DMS53 (cell line): ENCODE measurements around the gene SLC9A8.
"Not testable (repeated sequence)": the region's sequence is repeated elsewhere in the genome, so short reads cannot be mapped to it uniquely, and the experiment has no call there.

Experiments
- DNase-seq: peaks from one replicate; lab custom pipeline; 2025; lab: John Stamatoyannopoulos, UW

SLC9A8 gene

DNA sequence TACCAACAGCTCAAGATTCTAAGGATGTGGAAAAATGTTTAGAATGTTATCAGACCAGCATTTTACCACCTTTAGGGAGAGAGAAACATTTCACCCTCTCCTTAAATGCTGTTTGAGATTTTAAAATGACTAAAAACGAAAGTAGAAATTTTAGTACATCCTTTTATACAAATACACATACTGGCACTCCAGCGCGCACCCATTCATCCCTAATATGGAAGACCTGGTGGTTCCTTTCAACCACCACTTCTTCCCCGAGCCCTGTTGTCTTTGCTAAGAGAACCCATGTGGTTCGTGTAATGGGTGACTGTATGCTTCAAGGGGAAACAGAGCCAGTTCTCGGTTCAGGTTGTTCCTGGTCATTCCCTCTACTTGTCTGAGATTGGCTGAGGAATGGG is 81.4 kb downstream of the SLC9A8 start:
- DNase-seq: no peak

DNA sequence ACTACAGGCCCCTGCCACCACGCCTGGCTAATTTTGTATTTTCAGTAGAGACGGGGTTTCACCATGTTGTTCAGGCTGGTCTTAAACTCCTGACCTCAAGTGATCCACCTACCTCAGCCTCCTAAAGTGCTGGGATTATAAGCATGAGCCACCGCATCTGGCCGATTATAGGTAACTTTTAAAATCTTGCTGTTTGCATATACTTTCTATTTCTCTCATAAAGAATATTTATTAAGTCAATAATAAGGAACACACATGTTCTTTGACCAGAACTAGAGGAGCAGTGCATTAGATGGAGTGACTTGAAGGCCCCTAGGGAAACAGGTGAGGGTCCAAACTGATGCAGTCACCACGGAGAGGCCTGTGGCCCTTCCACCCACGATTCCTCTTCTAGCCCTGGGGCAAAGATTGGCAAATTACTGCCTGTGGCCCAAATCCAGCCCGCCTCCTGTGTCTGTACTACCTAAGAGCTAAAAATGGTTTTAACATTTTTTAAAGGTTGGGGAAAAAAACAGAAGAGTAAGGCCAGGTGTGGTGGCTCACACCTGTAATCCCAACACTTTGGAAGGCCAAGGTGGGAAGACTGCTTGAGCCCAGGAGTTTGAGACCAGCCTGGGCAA is 83.0 kb downstream of the SLC9A8 start:
- DNase-seq: not testable (repeated sequence)

DNA sequence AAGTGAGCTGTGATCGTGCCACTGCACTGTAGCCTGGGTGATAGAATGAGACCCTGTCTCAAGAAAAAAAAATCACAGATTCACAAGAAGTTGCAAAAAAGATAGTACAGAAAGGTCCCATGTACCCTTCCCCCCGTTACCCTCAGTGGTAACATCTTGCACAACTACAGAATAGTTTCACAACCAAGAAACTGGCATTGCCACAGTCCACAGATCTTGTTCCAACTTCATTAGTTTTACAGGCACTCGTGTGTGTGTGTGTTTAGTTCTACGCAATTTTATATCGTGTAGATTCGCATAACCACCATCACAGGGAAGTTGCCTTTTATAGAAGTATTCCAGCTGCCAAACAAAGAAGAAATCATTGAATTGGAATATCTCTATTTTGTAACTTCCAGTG is 83.6 kb downstream of the SLC9A8 start:
- no peak for DNase-seq

DNA sequence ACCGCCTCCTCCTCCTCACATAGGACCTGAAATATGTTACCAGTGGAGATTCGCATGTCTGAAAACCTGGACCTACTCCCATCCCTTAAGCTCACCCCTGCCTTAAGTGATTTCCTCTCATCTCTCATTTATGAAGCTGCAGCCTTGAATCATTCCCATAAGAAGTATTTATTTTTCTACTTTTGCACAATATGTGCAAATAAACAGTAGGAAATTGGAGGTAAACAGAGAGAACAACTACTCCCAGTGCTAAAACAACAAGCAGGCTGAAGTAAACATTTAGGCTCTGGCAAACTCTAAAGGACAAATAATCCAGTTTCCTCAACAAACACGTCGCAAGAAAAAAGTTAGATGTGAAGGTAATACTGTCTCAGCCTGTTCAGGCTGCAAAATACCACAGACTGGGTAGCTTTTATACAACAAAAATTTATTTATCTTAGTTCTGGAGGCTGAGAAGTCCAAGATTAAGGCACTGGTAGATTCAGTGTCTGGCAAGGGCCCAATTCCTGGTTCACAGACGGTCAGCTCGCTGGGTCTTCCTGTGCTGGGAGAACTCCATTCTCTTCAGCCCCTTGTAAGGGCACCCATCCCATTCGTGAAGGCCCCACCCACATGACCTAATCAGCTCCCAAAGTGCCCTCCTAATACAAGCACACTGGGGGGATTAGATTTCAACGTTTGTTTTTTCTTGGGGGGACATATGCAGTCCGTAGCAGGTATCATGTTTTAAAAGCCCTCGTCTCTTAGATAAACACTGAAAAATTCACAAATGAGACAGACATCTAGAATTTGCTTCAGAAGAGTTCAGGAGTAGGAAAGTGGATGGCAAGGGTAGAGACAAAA is 87.1 kb downstream of the SLC9A8 start:
- peak; percentile 44 for DNase-seq

DNA sequence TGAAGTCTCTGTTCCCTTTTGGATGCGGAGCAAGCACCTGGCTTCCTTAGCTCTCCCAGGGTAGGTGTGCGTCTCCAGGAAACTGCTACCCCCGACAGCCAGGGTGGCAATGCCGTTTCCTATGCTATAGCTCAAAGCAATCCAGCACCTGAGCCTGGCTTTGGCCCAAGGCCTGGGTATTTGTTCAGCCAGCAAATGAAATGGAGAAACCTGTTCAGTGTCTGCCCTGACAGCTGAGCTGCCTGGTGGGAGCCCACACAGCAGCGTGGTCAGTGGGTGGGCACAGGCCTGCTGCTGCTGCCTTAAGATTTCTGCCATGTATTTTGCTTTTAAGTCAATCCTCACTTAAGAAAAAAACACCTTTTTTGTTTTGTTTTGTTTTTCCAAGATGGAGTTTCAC is 89.0 kb downstream of the SLC9A8 start:
- no peak for DNase-seq

DNA sequence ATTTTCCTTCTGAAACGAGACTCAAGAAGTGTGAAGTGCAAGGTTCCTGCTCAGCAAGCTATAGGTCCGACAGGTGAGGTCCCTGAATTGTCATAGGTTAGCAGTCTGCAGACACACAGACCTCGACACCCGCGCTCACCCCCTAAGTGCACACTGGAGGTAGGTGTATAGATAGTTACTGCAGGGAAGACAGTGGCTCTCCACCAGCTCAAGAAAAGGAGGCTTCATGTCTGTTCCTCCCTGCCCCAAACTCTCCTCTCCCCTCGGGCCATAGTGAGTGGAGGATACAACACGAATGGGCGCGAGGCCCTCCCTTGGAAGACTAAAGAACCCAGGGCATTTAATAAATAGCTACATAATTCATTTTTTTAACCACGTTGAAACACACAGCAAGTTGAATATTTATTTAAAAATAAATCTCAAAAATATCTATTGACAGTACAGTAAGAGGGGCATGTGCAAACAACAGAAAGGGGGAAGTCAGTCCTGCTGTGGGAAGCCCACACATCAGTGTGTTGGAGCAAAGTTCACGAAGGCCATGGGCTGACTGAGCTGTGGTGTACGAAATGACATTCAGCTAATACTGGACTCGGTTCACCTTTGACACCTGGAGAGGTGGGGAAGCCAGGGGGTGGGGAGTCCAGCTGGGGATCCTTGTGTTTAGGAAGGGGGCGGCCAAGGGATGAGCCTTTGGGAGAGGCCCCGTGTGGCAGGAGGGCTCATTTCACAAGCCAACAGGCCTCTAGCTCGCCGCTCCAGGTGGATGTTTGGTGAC is 92.0 kb downstream of the SLC9A8 start:
- DNase-seq: no peak

DNA sequence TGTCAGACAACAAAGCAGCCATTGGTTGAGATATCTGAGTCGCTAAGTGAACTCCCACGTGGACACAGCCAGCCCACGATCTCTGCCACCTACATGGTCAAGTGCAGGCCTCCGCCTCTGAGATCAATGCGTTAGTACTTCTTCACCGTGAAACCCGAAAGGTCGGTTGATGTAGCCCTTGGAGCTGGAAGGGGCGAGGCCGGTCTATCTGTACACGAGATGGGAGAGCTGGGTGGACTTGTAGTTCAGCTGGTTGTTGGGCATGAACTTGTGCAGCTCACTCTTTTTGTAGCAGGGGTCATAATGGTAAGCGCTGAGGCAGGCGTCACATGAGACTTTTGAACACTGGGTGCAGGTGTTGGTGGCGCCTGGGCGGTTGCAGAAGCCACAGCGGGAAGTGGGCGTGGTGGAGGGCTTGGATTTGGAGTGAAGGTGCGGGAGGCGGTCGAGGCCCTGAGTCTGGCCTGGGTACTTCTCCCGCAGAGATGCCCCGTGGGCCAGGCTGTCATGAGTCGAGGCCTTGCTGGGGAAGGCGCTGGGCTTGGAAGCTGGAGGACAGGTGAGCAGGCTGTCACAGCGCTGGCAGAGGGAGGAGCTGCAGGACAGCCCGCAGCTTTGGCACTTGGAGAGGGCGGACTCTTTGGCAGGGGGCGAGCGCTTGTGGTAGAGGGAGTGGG is 92.9 kb downstream of the SLC9A8 start:
- DNase-seq: no peak

DNA sequence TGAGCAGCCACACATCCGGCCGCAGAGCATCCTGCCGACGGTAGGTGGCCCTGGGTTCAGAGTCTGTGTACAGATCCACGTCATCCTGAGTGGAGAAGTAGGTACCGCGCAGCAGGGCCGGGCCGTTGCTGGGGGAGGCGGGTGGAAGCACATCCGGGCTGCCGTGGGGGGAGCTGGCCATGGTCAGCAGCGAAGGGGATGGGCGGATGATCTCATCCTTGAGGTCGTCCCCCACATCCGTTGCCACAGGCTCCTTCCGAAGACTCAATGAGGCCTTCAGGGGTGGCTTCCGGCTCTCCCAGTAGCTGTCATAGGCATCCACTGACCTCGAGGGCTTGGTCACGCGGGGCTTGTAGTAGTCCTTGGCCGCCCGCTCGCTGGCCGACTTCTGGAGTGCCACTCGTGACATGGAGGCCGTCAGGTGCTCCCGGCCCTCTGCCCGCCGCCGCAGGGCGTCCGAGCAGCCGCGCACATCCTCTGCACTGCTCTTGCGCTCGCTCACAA is 93.5 kb downstream of the SLC9A8 start:
- no peak for DNase-seq

DNA sequence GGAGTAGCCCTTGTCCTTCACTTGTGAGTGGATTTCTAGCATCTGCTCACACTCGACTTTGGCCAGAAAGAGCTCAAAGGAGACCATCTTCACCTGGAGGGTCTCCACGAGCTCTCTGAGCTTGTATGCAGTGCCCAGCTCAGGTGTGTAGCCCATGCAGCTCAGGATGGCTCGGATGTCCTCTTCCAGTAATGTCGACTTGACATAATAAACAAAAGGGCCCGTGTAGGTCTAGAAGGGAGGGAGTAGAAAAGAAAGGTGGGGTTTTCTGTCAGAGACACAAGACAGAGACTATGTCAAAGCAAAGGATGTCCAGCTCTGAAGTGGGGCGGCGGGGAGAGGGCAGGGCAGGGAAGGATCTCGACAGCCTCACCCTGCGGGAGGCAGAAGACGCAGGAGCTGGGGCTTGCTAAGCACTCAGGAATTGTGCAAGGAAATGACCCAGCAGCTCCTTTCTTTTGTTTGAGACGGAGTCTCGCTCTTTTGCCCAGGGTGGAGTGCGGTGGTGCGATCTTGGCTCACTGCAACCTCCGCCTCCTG is 94.1 kb downstream of the SLC9A8 start:
- DNase-seq: no peak

DNA sequence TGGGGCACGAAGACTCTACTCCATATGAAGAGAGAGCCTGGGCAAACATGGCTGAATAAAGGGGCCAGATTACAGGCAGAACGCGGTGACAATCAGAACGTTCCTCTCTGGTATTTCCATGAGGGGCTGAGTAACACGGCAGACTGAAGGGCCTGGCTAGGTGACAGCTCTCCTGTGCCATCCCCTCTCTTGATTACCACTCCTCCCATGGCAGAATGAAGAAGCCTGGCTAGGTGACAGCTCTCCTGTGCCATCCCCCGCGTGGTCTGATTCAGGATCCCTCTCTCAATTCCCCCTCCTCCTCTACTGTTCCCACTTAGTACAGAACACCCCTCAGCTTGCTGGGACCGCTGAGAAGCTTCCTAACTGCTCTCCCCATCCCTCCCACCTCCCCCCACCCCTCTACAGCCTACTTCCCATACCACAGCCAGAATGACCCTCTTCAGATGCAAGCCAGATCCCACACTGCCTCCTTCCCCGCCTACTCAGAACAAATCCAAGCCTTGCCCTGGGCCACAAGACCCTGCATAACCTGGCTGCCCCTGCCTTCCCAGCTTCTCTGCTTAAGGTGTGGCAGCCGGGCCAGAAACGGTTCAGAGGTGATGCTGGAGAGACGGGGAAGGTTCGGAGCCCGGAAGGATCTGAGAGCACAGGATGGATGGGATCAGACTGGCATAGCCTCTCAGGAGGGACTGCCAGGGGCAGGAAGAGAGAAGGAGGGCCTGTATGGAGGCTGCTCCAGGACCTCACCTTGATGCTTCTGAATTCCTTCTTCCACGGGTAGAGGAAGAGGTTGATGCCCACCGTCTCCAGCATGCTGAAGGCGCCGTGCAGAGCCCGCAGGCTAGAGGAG is 95.0 kb downstream of the SLC9A8 start:
- DNase-seq: no peak

DNA sequence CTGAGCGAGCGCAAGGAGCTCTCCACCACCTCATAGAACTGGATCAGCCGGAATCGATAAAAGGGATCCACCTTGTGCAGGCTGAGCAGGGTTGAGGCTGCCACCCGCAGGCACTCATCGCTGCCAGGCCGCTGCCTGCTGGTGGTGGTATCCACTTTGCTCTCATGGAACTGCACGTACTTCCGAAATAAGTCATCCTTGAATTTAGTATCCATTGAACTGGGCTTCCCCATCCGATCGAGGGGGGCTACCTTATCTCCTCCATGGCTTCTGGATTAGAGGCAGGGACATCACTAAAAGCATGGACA is 95.6 kb downstream of the SLC9A8 start:
- no peak for DNase-seq

DNA sequence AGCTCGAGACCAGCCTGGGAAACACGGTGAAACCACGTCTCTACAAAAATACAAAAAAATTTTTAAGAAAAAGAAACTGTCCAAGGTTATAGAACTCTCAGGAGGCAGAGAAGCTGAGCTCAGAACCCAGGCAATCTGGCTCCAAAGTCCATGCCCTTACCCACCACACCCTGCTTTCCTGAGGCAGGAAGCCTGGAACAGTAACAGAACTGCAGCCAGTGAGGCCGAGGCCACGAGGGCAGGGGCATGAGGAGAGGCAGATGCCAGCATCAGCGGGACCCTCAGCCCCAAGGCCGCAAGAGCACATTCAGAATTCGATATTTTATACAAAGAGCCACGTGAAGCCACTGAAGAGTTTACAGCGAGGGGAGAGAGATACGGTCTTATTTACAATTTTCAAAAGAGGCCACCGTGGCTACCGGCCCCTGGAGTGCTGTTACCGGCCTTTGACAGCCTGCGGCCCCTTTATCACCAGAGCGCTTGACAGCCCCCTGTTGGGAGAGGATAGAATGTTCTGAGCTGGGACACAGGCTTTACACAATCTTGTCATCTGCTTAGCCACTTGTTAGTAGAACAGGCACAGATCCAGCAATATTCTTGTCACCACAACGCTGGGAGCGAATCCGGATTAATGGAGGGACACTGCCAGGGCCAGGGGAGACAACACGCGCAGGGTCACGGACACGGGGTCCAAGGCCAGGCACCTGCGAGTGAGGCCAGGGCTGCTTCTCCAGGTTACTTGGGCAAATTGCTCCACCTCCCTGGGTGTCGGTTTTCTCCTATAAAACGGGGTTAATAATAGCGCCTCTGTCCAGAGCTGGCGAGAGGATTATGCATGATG is 97.1 kb downstream of the SLC9A8 start:
- DNase-seq: no peak

DNA sequence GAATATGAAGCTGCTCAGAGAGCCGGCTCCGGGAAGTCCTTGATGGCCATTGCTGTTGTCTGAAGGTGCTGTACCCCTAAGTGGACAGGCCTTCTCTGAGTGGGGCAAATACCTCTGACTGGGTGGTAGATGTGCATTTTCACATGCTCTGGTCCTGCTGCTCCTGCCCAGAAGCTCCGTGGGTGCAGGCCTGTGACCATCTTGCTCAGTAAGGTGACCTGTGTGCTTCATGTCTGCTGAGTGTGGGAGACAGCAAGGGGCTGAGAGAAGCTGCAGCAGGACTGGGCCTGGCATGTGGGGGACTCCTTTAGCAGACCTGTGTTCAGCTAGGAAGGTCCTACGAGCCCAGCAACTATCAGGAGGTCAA is 97.7 kb downstream of the SLC9A8 start:
- no peak for DNase-seq

DNA sequence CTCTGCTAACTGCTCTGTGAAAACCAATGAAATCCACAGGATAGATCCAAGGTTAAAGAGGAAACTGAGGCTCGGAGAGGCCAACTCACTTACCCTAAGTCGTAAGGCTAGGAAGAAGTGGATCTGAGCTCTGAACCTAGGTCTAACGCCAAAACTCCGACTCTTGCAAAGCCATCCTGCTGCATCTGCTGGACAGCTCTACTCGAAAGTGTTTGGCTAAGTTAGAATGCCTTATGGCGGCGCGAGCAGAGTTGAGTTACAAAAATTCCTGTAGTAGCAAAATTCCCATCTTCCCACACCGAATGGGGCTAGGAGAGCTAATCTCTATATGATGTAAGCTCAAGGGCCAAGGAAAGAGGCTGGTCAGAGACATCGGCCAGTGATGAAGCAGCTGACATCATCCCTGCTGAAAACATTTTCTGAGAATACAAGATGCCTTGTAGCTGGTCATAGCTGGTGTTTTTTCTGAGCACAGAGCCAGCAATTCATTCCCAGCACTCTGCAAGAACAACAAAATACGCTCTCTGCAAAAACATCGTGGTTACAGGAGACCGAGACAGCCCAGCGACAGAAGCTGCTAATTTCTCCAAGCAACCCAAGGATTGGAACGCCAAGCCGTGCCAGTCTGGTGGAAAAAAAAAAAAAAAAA is 100.9 kb downstream of the SLC9A8 start:
- no peak for DNase-seq

DNA sequence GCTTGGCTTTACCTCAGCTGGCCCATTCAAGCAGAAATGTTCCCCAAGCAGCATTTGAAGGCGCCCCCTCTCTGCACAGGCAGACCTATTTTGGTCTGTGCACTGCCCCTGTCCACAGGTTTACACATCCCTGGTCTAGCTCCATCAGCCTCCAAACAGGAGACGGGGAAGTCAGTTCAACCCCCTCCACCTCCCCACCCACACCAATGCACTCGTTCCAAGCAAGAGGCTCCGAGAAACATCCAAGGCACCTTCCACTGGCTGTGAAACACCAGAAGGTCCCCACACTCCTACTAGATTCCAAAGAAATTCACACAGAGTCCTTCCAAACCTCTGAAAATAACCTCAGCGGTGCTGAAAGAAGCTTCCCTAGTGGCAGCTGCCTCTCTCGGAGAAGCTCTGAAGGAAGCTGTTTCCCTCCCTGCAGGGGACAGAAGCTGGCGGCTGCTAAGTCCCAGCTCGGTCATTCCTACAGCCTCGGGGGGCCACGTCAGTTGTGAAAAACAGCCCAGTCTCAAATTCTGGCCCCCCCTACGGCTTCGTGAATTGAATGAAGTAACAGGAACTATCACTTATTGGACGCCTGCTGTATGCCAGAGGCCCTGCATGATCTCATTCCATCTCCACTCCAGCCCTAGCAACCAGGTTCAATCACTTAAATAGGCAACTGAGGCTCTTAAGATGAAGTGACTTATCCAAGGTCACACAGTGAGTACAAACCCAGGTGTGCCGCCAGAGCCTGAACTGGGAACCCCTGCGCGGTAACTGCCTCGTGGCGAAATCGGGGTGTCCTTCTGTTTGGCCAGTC is 101.9 kb downstream of the SLC9A8 start:
- peak; percentile 67 for DNase-seq

DNA sequence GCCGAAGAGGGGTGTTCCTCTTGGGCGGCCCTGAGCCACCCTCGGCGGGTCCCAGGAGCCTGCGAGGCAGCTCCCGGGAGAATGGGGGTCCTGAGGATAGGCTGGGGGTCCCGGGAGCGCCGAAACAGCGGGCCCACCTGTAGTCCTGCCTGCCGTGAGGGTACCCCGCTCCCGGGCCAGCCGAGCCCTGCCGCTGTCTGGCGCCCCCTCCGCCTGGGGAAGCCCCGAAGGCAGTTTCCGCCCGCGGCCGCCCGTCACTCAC is 102.4 kb downstream of the SLC9A8 start:
- no peak for DNase-seq

DNA sequence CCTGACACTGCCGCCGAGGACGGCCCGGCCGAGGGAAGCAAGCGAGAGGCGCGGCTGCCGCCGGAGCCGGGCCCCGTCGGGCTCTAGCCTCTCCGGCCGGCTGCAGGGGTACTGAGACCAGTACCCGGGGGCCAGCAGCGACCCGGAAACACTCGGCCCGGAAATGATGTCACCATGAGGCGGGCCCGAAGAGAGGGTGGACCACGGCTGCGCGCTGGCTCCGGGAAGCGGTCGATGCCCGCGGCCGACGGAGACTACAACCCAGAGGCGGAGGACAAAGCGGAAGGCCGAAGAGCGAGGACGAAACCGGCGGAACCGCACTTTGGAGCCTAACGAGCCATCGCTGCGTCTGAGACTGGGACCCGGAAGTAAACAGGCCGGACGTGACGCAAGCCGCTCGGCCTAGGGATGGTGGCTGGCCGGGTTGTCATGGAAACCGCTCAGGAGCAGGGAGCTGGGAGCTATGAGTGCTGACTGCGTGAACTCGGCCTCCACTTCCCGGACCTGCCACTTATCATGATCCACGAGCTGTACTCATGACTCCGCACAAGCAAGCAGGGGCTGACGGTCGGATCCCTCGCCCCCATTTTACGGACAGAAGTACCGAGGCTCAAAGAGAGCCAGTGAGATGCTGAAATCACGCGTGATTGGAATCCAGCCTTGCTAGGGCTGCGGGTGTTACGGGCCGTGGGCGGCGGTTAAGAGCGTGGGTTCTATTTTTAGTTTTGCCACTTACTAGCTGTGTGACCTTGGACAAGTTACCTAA is 102.9 kb downstream of the SLC9A8 start, which contains the start of gene SPATA2:
Gene SPATA2, minus strand, starts transcription at position 150 of the 766 bp plus-strand sequence. CDS start 7,039 bp downstream, outside the sequence.
- DNase-seq: peak; percentile 99
